ENCODE data around the gene NPR2.
A peak's percentile ranks its signal among the peaks of the same experiment; 100 is the strongest.

The NPR2 gene

GRCh38 chr9:35814106-35814840 lies 22.9 kb downstream of the NPR2 start:
- TF ChIP-seq CTCF (conservative IDR thresholded peaks at IDR 0.05; ENCODE audit: control insufficient read depth, insufficient read depth, low read depth, low read length) = peak; percentile 33
- peak overlapping the region; percentile 77 for H3K4me3 ChIP-seq (ENCODE audit: control insufficient read depth, low read depth, low read length)
- DNase-seq (ENCODE audit: low read depth) = peak; percentile 66

GRCh38 chr9:35814841-35815543 lies 23.6 kb downstream of the NPR2 start, which contains the start of gene HINT2:
TSS of gene HINT2 (minus strand) at chr9:35815042. CDS start at chr9:35814979, 63 bp downstream.
- DNase-seq (ENCODE audit: low read depth) = peak; percentile 99
- TF ChIP-seq CTCF (conservative IDR thresholded peaks at IDR 0.05; ENCODE audit: control insufficient read depth, insufficient read depth, low read depth, low read length) = no peak
- H3K4me3 ChIP-seq (ENCODE audit: control insufficient read depth, low read depth, low read length) = peak within 1 kb of the TSS; percentile 77

GRCh38 chr9:35816708-35817107 lies 25.3 kb downstream of the NPR2 start:
- TF ChIP-seq CTCF (conservative IDR thresholded peaks at IDR 0.05; ENCODE audit: control insufficient read depth, insufficient read depth, low read depth, low read length) = peak; percentile 6
- DNase-seq (ENCODE audit: low read depth) = no peak
- H3K4me3 ChIP-seq (ENCODE audit: control insufficient read depth, low read depth, low read length) = no peak overlapping the region

- no peak for DNase-seq (ENCODE audit: low read depth)
- TF ChIP-seq CTCF (conservative IDR thresholded peaks at IDR 0.05; ENCODE audit: control insufficient read depth, insufficient read depth, low read depth, low read length) = no peak
- H3K4me3 ChIP-seq (ENCODE audit: control insufficient read depth, low read depth, low read length) = no peak overlapping the region
Measured at GRCh38 chr9:35818341-35818740, 26.9 kb downstream of the NPR2 start.

- no peak for TF ChIP-seq CTCF (conservative IDR thresholded peaks at IDR 0.05; ENCODE audit: control insufficient read depth, insufficient read depth, low read depth, low read length)
- peak; percentile 79 for DNase-seq (ENCODE audit: low read depth)
Measured at GRCh38 chr9:35820076-35820475, 28.7 kb downstream of the NPR2 start.

GRCh38 chr9:35822926-35823325 lies 31.5 kb downstream of the NPR2 start:
- no peak for DNase-seq (ENCODE audit: low read depth)
- H3K4me3 ChIP-seq (ENCODE audit: control insufficient read depth, low read depth, low read length) = no peak overlapping the region
- TF ChIP-seq CTCF (conservative IDR thresholded peaks at IDR 0.05; ENCODE audit: control insufficient read depth, insufficient read depth, low read depth, low read length) = no peak

More at GRCh38 chr9:35820076-35820475, 28.7 kb downstream of the NPR2 start:
- H3K4me3 ChIP-seq (ENCODE audit: control insufficient read depth, low read depth, low read length) = no peak overlapping the region
